Testis (tissue), 2 donors: ENCODE results near the gene STRIP1.

Experiments
- CTCF ChIP-seq, 3 experiments: fragments of 450-650 bp in 2 of 3; fragments of 200-600 bp in 1 of 3; sonication (generic) in 1 of 3; IDR thresholded peaks; one replicate each; pipeline ENCODE4 v1.5.1; 2016 to 2019; ENCODE audit warnings: antibody characterized with exemption in 3 of 3, mild to moderate bottlenecking in 2 of 3, moderate library complexity in 1 of 3
- POLR2A ChIP-seq: fragments of 450-650 bp; IDR thresholded peaks from one replicate; pipeline ENCODE4 v1.6.1; 2017; ENCODE audit warnings: antibody characterized with exemption, mild to moderate bottlenecking, moderate library complexity

GRCh38 chr1:110100335-110100734 lies 65.9 kb downstream of the STRIP1 start:
- TF ChIP-seq POLR2A: no peak
- TF ChIP-seq CTCF (IDR thresholded peaks at IDR 0.05): no peak
